Coronary artery (tissue), 2 donors: ENCODE data around the gene KLRC2.
"Not testable (repeated sequence)": the region's sequence is repeated elsewhere in the genome, so short reads cannot be mapped to it uniquely, and the experiment has no call there.

Experiments used
- DNase-seq: peaks from one replicate; pipeline ENCODE4 v3.0.0-alpha.2; 2017; ENCODE audit warnings: low spot score
- H3K27ac ChIP-seq, 2 donors: fragments of 200-600 bp; sonication (generic); one replicate each; pipeline ENCODE4 v1.5.1; 2016 to 2019
- H3K4me3 ChIP-seq: fragments of 200-600 bp; sonication (generic); 2 replicates; pipeline ENCODE4 v1.5.1; 2016; ENCODE audit warnings: mild to moderate bottlenecking, moderate library complexity
- CTCF ChIP-seq: fragments of 200-600 bp; sonication (generic); IDR thresholded peaks from one replicate; pipeline ENCODE4 v1.5.1; 2019; ENCODE audit warnings: antibody characterized with exemption

Gene KLRC2

DNA sequence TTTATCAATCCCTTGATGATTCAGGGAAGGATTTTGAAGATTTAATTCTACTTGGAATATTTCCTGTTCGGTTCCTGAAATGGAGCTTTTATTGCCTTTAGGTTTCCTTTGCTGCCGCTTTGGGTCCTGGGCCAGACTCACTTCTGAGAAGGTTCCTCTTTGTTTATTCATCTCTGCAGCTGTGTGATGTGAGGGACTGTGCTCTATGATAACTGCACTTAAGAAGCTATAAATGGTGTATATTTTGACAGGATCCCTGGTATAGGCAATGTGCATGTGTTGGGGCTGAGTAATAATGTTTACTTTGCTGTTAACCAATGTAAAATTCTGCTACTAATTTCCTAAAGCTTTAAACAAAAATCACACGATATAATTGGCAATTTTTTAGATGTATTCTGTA is at the start of gene KLRC2:
Gene KLRC2 (minus strand): TSS at position 195 of the 400 bp plus-strand sequence. CDS start 24 bp downstream, at position 171.
- not testable (repeated sequence) for DNase-seq, H3K4me3 ChIP-seq, H3K27ac ChIP-seq

- DNase-seq, H3K4me3 ChIP-seq, H3K27ac ChIP-seq: not testable (repeated sequence)
Observed at GRCh38 chr12:10481901-10482300, 46.1 kb upstream of the KLRC2 start.

DNA sequence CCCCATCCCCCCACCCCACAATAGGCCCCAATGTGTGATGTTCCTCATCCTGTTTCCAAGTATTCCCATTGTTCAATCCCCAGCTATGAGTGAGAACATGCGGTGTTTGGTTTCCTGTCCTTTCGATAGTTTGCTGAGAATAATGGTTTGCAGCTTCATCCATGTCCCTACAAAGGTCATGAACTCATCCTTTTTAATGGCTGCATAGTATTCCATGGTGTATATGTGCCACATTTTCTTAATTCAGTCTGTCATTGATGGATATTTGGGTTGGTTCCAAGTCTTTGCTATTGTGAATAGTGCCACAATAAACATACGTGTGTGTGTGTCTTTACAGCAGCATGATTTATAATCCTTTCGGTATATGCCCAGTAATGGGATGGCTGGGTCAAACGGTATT is 37.0 kb upstream of the KLRC2 start:
- not testable (repeated sequence) for H3K4me3 ChIP-seq, DNase-seq, H3K27ac ChIP-seq

DNA sequence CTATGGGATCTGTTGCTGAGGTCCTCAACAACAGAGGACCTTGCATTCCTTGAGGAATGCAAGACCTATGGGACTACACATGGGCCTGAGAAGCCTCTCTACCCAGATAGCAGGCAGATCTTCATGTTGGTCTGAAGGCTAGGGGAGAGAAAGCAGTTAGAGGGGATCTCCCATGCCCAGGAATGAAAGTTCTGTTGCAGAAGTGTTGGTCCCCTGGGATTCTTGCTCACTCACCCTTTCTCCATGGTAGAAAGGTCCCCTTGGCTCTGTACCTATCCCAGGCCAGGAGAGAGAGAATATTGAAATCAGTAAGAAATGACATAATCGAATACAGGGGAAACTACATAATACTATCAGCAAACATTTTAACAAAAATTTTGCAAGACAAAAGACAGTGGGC is 33.9 kb upstream of the KLRC2 start:
- DNase-seq: no peak
- H3K4me3 ChIP-seq: no peak overlapping the region
- TF ChIP-seq CTCF: no peak
- no peak overlapping the region for H3K27ac ChIP-seq

DNA sequence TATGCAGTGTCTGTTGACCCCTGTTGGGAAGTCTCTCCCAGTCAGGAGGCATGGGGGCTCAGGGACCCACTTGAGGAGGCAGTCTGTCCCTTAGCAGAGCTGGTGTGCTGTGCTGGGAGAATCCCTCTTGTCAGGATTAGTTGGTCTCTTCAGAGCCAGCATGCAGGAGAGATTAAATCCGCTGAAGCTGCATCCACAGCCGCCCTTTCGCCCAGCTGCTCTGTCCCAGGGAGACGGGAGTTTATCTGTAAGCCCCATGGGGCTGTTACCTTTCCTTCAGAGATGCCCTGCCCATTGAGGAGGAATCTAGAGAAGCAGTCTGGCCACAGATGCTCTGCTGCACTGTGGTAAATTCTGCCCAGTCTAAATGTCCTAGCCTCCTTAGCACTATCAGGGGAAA is 30.5 kb upstream of the KLRC2 start:
- TF ChIP-seq CTCF: no peak
- no peak for DNase-seq
- H3K27ac ChIP-seq: no peak overlapping the region
- H3K4me3 ChIP-seq: no peak overlapping the region

- DNase-seq: no peak
- no peak for TF ChIP-seq CTCF
- H3K4me3 ChIP-seq: no peak overlapping the region
- H3K27ac ChIP-seq: no peak overlapping the region
Observed at GRCh38 chr12:10457760-10458159, 21.9 kb upstream of the KLRC2 start.

DNA sequence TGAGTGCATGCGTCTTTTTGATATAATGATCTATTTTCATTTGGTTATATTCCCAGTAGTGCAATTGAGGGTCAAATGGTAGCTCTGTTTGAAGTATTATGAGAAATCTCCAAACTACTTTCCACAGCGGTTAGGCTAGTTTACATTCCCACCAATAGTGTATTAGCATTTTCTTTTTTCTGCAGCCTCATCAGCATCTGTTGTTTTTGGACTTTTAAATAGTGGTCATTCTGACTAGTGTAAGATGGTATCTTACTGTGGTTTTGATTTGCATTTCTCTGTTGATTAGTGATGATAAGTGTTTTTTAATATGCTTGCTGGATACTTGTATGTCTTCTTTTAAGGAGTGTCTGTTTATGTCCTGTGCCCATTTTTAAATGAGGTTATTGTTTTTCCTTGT is 21.0 kb upstream of the KLRC2 start:
- no peak for DNase-seq
- Histone ChIP-seq H3K4me3 (no peak overlapping the region), H3K27ac (no peak overlapping the region)
- TF ChIP-seq CTCF: no peak

DNA sequence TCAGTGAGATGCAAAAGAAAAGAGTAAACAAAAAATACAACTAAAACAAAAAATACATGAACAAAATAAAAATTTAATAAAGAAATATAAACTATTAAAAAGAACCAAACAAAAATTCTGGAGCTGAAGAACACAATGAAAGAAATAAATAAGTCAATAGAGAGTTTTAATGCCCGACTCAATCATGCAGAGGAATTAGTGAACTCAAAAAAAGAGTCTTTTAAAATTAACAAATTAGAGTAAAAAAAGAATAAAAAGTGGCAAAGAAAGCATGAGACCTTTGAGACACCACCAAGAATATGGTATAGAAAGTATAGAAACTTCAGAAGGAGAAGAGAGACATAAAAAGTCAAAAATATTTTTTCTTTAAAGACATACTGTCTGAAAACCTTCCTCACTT is 20.0 kb upstream of the KLRC2 start:
- H3K27ac ChIP-seq: no peak overlapping the region
- DNase-seq: no peak
- H3K4me3 ChIP-seq: no peak overlapping the region
- no peak for TF ChIP-seq CTCF

DNA sequence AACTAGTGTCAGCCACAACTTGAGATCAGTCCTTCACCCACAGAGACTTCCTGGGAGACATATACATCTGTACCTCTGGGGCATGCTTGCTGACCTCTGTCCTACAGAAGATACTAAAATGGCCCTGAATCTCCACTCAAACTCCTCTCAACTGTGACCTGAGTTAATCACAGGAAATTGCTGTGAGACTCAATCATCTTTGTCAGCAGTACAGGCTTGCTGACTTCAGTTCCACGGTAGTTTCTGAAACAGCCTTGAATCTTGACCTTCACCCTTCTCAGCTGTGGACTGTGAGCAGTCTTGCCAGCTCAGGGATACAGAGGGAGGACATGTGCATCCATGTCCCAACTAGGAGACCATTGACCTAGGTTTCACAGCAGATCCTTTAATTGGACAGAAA is 18.7 kb upstream of the KLRC2 start:
- DNase-seq: no peak
- no peak overlapping the region for H3K4me3 ChIP-seq
- H3K27ac ChIP-seq: no peak overlapping the region
- no peak for TF ChIP-seq CTCF
